ENCODE measurements around the gene WNT9B.

GRCh38 chr17:46850688-46851028, 725 bp upstream of the WNT9B start:
- no peak for TF ChIP-seq EP300 (IDR thresholded peaks at IDR 0.05; ENCODE audit: borderline replicate concordance)
- no peak for TF ChIP-seq TEAD4 (IDR thresholded peaks at IDR 0.05)
- no peak for TF ChIP-seq EGR1 (IDR thresholded peaks at IDR 0.05)
- TF ChIP-seq, protein P1, sequence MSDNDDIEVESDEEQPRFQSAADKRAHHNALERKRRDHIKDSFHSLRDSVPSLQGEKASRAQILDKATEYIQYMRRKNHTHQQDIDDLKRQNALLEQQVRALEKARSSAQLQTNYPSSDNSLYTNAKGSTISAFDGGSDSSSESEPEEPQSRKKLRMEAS (IDR thresholded peaks at IDR 0.05), result no peak
- no peak for TF ChIP-seq CEBPB (IDR thresholded peaks at IDR 0.05)
- no peak for TF ChIP-seq RAD21 (IDR thresholded peaks at IDR 0.05; ENCODE audit: low read depth)
- TF ChIP-seq TAF1 (IDR thresholded peaks at IDR 0.05; ENCODE audit: low read depth), result no peak
- no peak for TF ChIP-seq ZBTB7A (IDR thresholded peaks at IDR 0.05; ENCODE audit: low read depth)
- TF ChIP-seq CREB1 (IDR thresholded peaks at IDR 0.05; ENCODE audit: low read depth), result no peak
- TF ChIP-seq YY1 (IDR thresholded peaks at IDR 0.05; ENCODE audit: low read depth), result no peak

All from Ishikawa (cell line).